Adrenal gland (tissue), 5 donors: ENCODE results near the gene MAP2K6.

Experiments
- CTCF ChIP-seq, 6 experiments: fragments of 450-650 bp in 4 of 6; fragments of 200-600 bp in 2 of 6; sonication (generic) in 1 of 6; IDR thresholded peaks; 1 replicate in 5 of 6; 2 replicates in 1 of 6; pipeline versions ENCODE4 v1.5.1 to v1.8.0; 2016 to 2021; ENCODE audit warnings: antibody characterized with exemption in 6 of 6, mild to moderate bottlenecking in 2 of 6, moderate library complexity in 1 of 6
- POLR2A ChIP-seq, 2 donors: fragments of 450-650 bp; IDR thresholded peaks; one replicate each; pipeline ENCODE4 v1.6.1; 2017; ENCODE audit warnings: antibody characterized with exemption in 2 of 2, mild to moderate bottlenecking in 2 of 2, moderate library complexity in 1 of 2
- donor health status: DM: no; HTN: no; CAD: no.

- no peak for TF ChIP-seq CTCF (IDR thresholded peaks at IDR 0.05)
- TF ChIP-seq POLR2A (IDR thresholded peaks at IDR 0.05): no peak
Observed at GRCh38 chr17:69505740-69506139, 91.2 kb downstream of the MAP2K6 start.
